KOPT-K1 (cell line): ENCODE results near the gene PRPF39.

Experiments
- H3K27ac ChIP-seq: fragments of 200-600 bp; sonication (generic); 2 replicates; pipeline ENCODE4 v1.5.1; 2016; ENCODE audit warnings: antibody characterized with exemption, mild to moderate bottlenecking, low read depth, low read length; ENCODE audit not compliant: poor library complexity, severe bottlenecking
- H3K36me3 ChIP-seq: fragments of 200-600 bp; sonication (generic); 2 replicates; pipeline ENCODE4 v1.5.1; 2017; ENCODE audit warnings: antibody characterized with exemption, mild to moderate bottlenecking, low read length, moderate library complexity; ENCODE audit not compliant: insufficient read depth
- H3K9me3 ChIP-seq: fragments of 200-600 bp; sonication (generic); 2 replicates; pipeline ENCODE4 v1.5.1; 2017; ENCODE audit warnings: antibody characterized with exemption, low read length, mild to moderate bottlenecking; ENCODE audit not compliant: insufficient read depth, poor library complexity, severe bottlenecking

Gene PRPF39

GRCh38 chr14:45103806-45104205 is 19.9 kb downstream of the PRPF39 start:
- Histone ChIP-seq H3K36me3 (peaks cover 99% of the 10 kb centered on the region), H3K27ac (no peak overlapping the region), H3K9me3 (no peaks in the 10 kb centered on the region)

GRCh38 chr14:45104561-45104960 is 20.6 kb downstream of the PRPF39 start:
- Histone ChIP-seq H3K9me3 (no peaks in the 10 kb centered on the region), H3K36me3 (peaks cover 99% of the 10 kb centered on the region)

GRCh38 chr14:45112896-45113781 is 29.2 kb downstream of the PRPF39 start:
- Histone ChIP-seq H3K36me3 (peaks cover 100% of the 10 kb centered on the region), H3K9me3 (no peaks in the 10 kb centered on the region), H3K27ac (no peak overlapping the region)

More at GRCh38 chr14:45104561-45104960, 20.6 kb downstream of the PRPF39 start:
- no peak overlapping the region for H3K27ac ChIP-seq

- peaks cover 100% of the 10 kb centered on the region for H3K36me3 ChIP-seq
- H3K27ac ChIP-seq, result no peak overlapping the region
- no peaks in the 10 kb centered on the region for H3K9me3 ChIP-seq
These were observed 30.4 kb downstream of the PRPF39 start for GRCh38 chr14:45114327-45114726.

GRCh38 chr14:45118594-45118993 is 34.7 kb downstream of the PRPF39 start:
- Histone ChIP-seq H3K27ac (no peak overlapping the region), H3K9me3 (no peaks in the 10 kb centered on the region), H3K36me3 (peaks cover 100% of the 10 kb centered on the region)

- no peaks in the 10 kb centered on the region for H3K9me3 ChIP-seq
- no peak overlapping the region for H3K27ac ChIP-seq
- peaks cover 99% of the 10 kb centered on the region for H3K36me3 ChIP-seq
These were observed 36.2 kb downstream of the PRPF39 start for GRCh38 chr14:45120096-45120495.

GRCh38 chr14:45123271-45123670 is 39.4 kb downstream of the PRPF39 start:
- Histone ChIP-seq H3K27ac (no peak overlapping the region), H3K36me3 (peaks cover 97% of the 10 kb centered on the region), H3K9me3 (no peaks in the 10 kb centered on the region)

- H3K36me3 ChIP-seq, result peaks cover 85% of the 10 kb centered on the region
- H3K27ac ChIP-seq, result no peak overlapping the region
- no peaks in the 10 kb centered on the region for H3K9me3 ChIP-seq
These were observed 41.8 kb downstream of the PRPF39 start for GRCh38 chr14:45125754-45126153.

- Histone ChIP-seq H3K27ac (no peak overlapping the region), H3K9me3 (no peaks in the 10 kb centered on the region), H3K36me3 (peaks cover 51% of the 10 kb centered on the region)
These were observed 45.2 kb downstream of the PRPF39 start for GRCh38 chr14:45128963-45129629.

GRCh38 chr14:45133683-45134050 is 49.8 kb downstream of the PRPF39 start:
- Histone ChIP-seq H3K9me3 (no peaks in the 10 kb centered on the region), H3K27ac (peak overlapping the region; percentile 84), H3K36me3 (peaks cover 8% of the 10 kb centered on the region)

- no peaks in the 10 kb centered on the region for H3K9me3 ChIP-seq
These were observed 50.4 kb downstream of the PRPF39 start, which contains the start of gene FKBP3 for GRCh38 chr14:45134051-45134958. FKBP3 (minus strand) TSS chr14:45134481; CDS start chr14:45134456, 25 bp downstream.

GRCh38 chr14:45135156-45135555 is 51.2 kb downstream of the PRPF39 start:
- Histone ChIP-seq H3K9me3 (no peaks in the 10 kb centered on the region), H3K36me3 (no peaks in the 10 kb centered on the region; the same call in none of the 2 replicates), H3K27ac (peak overlapping the region; percentile 84)

More at GRCh38 chr14:45134051-45134958, 50.4 kb downstream of the PRPF39 start, which contains the start of gene FKBP3:
- H3K27ac ChIP-seq, result peak within 1 kb of the TSS; percentile 84
- H3K36me3 ChIP-seq, result peaks cover 2% of the 10 kb centered on the region

- Histone ChIP-seq H3K36me3 (no peaks in the 10 kb centered on the region; the same call in none of the 2 replicates), H3K27ac (peak within 1 kb of the TSS; percentile 84), H3K9me3 (no peaks in the 10 kb centered on the region)
These were observed 51.9 kb downstream of the PRPF39 start, which contains the start of gene FANCM for GRCh38 chr14:45135659-45136395. FANCM (plus strand) TSS chr14:45135930; CDS start chr14:45136032, 102 bp downstream.

GRCh38 chr14:45136399-45136798 is 52.5 kb downstream of the PRPF39 start:
- Histone ChIP-seq H3K27ac (peak overlapping the region; percentile 84), H3K36me3 (no peaks in the 10 kb centered on the region; the same call in none of the 2 replicates), H3K9me3 (no peaks in the 10 kb centered on the region)
